Measurements from ENCODE around the gene CDK3.
"Not testable (repeated sequence)": the region's sequence is repeated elsewhere in the genome, so short reads cannot be mapped to it uniquely, and the experiment has no call there.

CDK3 gene

GRCh38 chr17:76017481-76018339 lies 17.1 kb downstream of the CDK3 start:
- FAIRE-seq: no peak

DNA sequence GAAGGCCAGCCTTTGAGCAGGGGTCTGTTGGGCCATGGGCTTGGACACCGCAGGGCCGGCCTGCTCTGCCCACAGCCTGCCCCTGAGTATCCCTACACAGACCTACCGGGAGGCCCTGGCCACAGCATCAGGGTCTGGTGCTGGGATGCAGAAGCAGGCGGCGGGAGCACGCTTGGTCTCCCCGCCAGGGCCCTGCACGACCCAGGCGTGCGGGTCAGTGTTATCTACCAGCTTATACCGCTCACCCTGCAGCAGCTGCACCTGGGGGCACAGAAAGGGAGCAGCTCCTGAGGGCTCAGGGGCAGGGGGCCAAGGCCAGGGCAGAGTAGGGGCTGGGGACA lies 17.7 kb downstream of the CDK3 start:
- no peak for FAIRE-seq

GRCh38 chr17:76018801-76019200 lies 18.1 kb downstream of the CDK3 start:
- FAIRE-seq: no peak

- no peak for FAIRE-seq
Observed at GRCh38 chr17:76019833-76020467, 19.3 kb downstream of the CDK3 start.

GRCh38 chr17:76022285-76022684 lies 21.6 kb downstream of the CDK3 start:
- FAIRE-seq: no peak

- no peak for FAIRE-seq
Observed at GRCh38 chr17:76022973-76023899, 22.6 kb downstream of the CDK3 start.

GRCh38 chr17:76023900-76024237 lies 23.2 kb downstream of the CDK3 start:
- no peak for FAIRE-seq

- no peak for FAIRE-seq
Observed at GRCh38 chr17:76024353-76024752, 23.7 kb downstream of the CDK3 start.

GRCh38 chr17:76025294-76025693 lies 24.6 kb downstream of the CDK3 start:
- FAIRE-seq: no peak

GRCh38 chr17:76026714-76027158 lies 26.1 kb downstream of the CDK3 start:
- no peak for FAIRE-seq

- FAIRE-seq: no peak
Observed at GRCh38 chr17:76027159-76027839, 26.6 kb downstream of the CDK3 start, which contains the start of gene EVPL. EVPL (minus strand) TSS chr17:76027306; CDS start chr17:76027198, 108 bp downstream.

GRCh38 chr17:76032073-76032779 lies 31.6 kb downstream of the CDK3 start:
- FAIRE-seq: no peak

GRCh38 chr17:76032780-76033108 lies 32.1 kb downstream of the CDK3 start:
- FAIRE-seq: no peak

- no peak for FAIRE-seq
Observed at GRCh38 chr17:76033139-76033538, 32.5 kb downstream of the CDK3 start.

- FAIRE-seq: no peak
Observed at GRCh38 chr17:76034428-76035350, 34.0 kb downstream of the CDK3 start.

- no peak for FAIRE-seq
Observed at GRCh38 chr17:76036497-76037261, 36.0 kb downstream of the CDK3 start.

DNA sequence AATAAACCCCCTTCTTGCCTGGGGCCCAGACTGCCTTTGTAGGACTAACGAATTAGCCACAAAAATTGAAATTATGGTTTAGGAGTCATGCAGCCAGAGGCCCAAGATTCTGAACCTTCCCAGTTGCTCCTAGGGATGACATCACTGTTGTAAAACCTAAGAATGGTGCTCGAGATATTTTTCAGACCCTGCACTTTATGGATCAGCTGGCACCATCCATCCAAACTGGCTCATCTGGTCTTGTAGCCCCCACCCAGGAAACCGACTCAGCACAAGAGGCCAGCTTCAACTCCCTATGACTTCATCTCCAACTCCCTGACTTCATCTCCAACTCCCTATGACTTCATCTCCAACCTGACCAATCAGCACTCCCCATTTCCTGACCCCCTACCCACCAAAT lies 37.4 kb downstream of the CDK3 start:
- no peak for FAIRE-seq

- no peak for FAIRE-seq
Observed at GRCh38 chr17:76039121-76039520, 38.5 kb downstream of the CDK3 start.

- no peak for FAIRE-seq
Observed at GRCh38 chr17:76040376-76040775, 39.7 kb downstream of the CDK3 start.

DNA sequence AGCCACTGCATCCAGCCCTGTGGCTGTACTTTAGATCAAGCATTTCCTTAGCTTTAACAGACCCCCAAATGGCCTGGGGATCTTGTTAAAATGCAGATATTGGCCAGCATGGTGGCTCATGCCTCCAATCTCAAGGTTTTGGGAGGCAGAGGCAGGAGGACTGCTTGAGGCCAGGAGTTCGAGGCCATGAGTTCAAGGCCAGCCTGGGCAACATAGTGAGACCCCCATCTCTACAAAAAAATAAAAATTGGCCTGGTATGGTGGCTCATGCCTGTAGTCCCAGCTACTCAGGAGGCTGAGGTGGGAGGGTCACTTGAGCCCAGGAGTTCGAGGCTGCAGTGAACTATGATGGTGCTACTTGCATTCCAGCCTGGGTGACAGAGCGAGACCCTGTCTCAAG lies 42.2 kb downstream of the CDK3 start:
- not testable (repeated sequence) for FAIRE-seq

Measured in endometrium (tissue), 2 donors.